Stimulated activated CD4-positive, alpha-beta T cell treated with anti-CD3 and anti-CD28 coated beads, Interleukin-4, amount 100 ng/mL, for 4 hours (primary cell): ENCODE data around the gene SIRT2.

Experiments used
- DNase-seq, 2 experiments: peaks; one replicate each; pipeline ENCODE4 v3.0.0-alpha.2; 2020

SIRT2 gene

DNA sequence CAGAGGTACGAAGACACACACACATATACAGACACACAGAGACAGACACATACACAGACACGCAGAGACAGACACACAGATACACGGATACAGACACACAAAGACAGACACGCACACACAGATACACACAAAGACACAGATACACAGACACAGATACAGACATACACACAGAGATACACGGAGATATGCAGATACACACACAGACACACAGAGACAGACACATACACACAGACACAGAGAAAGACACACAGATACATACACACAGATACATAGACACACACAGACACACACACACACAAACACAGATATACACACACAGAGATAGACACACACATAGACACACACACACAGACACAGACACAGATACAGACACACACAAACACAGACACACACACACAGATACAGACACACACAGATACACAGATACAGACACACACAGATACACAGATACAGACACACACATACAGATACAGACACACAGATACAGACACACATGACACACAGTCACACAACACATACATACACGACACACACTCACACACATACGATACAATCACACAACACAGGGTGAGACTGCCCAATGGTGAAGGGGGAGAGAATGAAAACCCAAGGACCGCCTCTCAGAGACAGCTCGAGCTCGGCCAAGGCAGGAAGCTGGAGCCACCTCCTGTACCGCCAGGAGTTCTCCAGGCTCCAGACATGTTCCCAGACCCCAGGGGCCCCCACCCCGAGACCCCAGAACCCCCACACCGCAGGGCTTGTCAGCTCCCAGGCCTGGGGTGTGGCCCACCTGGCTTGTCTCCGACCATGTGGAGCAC, 21.4 kb upstream of the SIRT2 start:
- no peak for DNase-seq

DNA sequence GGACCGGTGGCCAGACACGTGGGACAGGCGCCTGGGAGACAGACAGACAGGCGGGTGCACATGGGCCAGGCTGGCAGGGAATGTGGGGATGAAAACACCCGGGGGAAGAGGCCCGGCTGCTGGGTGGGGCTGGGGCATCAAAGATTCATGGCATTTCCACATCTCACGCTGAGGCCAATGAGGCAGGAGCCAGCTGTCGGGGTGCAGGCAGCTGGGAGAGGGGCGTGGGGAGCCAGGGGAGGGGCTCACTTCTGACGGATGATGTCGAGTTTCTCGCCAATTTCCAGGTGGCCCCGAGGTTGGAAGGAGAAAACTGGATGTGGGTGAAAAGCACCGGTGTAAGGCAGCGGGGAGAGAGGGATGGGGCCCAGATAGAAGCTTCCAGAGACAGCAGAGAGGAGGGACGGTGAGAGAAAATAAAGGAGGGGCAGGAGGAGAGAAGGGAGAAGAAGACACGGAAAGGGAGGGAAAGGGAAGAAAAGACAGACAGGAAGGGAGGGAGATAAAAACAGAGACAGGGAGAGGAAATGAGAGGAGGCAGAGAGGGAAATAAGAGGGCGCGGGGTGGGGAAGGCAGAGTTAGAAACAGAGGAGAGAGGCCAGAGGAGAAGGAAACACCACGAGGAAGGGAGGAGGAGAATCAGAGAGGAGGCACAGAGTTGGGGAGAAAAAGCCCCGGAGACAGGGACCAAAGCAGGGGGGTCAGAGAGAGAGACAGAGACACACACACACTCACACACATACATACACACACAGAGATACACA, 20.6 kb upstream of the SIRT2 start:
- DNase-seq = no peak

DNA sequence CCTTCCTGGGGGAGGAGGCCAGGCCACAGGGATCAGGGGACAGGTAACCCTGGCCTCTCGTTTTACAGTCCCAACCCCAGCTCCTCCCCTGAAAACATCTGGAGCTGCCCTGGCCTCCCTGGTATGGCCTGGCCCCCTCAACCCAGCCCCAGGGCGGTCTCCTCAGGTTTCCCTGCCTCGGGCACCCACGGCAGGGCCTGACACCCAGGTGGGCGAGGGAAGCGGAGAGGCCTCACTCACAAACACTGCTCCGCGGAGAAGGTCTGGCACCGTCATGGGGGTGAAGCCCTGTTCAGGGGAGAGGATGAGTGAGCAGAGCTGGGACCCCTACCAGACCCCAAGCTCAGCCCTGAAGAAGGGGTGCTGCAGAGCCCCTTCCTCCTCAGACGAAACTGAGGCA, 19.1 kb upstream of the SIRT2 start:
- DNase-seq = no peak

- DNase-seq = no peak
These were observed 18.6 kb upstream of the SIRT2 start for GRCh38 chr19:38917921-38918491.

GRCh38 chr19:38917516-38917915, 18.1 kb upstream of the SIRT2 start:
- no peak for DNase-seq

DNA sequence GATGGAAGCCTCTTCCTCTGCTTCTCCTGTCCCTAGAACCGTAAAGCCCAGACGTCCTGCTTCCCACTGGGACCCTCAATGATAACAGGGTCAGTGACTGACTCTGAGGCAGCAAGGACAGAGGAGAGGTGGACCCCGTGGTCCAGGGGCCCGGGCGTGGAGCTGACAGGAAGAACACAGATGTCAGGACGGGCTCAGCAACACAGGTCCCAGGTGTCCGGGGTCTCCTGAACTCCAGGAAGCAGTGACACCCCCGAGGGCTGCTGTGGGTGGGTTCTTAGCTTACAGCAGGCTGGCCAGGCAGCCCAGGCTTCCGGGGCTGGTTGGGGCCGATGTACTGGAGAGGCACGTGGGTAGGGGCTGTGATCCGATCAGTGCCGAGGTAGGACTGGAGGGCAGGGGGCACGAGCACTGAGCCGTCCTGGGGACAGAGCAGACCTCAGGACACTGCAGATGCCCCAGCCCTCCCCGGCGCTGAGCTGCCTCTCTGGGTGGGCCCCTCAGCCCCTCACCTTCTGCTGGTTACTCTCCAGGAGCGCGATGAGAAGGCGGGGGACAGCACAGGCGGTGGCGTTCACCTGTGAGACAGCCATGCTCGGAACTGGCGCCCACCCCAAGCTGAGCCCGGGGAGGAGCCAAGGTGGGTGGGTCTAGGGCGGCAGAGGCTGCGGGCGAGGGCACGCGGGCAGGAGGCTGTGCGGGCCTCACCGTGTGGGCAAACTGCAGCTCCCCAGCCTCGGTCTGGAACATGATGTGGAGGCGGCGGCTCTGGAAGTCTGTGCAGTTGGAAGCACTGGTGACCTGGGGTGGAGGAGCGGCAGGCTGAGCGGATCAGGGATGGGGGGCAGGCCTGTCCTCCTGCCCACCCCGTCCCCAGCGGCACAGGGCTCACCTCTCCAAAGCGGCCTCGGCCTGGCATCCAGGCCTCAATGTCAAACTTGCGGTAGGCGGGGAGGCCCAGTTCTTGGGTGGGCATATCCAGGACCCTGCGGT, 16.2 kb upstream of the SIRT2 start:
- no peak for DNase-seq

- DNase-seq = no peak
These were observed 14.5 kb upstream of the SIRT2 start for GRCh38 chr19:38913958-38914357.

GRCh38 chr19:38912600-38913514, 13.4 kb upstream of the SIRT2 start:
- DNase-seq = no peak

GRCh38 chr19:38911388-38912001, 12.1 kb upstream of the SIRT2 start:
- DNase-seq = no peak

DNA sequence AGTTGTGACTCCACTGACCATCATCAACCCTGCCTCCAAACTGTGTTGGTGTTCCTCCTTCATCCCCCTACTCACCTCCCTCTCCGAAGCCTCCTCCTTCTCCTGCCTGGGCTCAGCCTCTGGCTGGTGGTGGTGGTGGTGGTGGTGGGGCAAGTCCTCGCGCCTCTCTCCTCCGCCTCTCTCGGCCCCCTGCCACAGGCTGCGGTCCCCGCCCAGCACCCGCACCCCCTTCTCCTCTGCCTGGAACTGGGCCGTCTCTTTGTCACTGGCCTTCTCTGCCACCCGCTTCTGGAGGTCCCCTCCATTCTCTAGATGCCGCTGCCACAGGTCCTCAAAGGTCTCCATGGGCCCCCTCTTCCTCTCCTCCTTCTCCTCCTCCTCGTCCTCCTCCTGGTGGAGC, 11.1 kb upstream of the SIRT2 start:
- no peak for DNase-seq

- peak in 1 of 2 experiments; percentile 21 for DNase-seq
These were observed 9.5 kb upstream of the SIRT2 start for GRCh38 chr19:38908911-38909310.

GRCh38 chr19:38907670-38908069, 8.3 kb upstream of the SIRT2 start:
- no peak for DNase-seq

GRCh38 chr19:38907227-38907626, 7.8 kb upstream of the SIRT2 start:
- no peak for DNase-seq

DNA sequence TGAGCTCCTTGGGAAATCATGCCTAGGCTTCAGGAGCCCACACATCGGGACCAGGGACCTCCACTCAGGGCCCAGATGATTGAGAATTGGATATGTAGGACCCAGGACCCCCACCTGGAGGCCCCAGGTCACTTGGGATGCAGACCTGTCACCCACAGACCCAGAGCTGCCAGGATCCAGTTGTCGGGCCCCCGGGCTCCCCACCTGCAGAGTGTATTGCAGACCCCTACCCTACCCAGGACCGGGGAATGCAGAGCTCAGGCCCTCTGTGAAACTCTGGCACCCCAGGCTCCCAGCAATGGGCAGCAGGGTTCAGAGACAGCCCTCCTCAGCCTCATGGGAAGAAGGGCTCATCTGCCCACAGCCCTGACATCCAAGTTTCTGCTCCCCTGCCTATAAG, 6.2 kb upstream of the SIRT2 start:
- no peak for DNase-seq

DNA sequence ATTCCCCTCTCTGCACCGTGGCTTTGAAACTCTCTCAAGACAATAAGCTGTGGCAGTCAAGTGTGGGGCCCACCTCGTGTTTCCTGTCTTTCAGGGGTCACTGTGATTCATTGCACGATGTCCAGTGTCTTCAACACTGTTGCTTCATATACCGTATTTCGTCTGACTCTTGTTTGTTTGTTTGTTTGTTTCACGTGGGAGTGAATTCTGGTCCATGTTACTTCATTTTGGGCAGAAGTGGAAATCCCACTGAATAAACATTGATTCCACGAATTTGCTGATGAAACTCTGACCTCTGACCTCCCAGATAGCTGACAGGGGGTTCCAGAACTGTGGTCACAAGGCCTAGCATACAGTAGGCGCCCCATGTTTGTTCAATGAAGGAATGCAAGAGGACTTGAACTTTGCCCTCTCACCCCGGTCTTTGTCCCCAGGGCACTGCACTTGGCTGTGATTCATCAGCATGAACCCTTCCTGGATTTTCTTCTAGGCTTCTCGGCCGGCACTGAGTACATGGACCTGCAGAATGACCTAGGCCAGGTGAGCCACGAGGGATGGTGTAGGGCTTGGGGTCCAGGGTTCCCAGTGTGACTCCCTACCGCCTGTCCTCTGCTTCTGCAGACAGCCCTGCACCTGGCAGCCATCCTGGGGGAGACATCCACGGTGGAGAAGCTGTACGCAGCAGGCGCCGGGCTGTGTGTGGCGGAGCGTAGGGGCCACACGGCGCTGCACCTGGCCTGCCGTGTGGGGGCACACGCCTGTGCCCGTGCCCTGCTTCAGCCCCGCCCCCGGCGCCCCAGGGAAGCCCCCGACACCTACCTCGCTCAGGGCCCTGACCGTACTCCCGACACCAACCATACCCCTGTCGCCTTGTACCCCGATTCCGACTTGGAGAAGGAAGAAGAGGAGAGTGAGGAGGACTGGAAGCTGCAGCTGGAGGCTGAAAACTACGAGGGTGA, 5.4 kb upstream of the SIRT2 start:
- no peak for DNase-seq

DNA sequence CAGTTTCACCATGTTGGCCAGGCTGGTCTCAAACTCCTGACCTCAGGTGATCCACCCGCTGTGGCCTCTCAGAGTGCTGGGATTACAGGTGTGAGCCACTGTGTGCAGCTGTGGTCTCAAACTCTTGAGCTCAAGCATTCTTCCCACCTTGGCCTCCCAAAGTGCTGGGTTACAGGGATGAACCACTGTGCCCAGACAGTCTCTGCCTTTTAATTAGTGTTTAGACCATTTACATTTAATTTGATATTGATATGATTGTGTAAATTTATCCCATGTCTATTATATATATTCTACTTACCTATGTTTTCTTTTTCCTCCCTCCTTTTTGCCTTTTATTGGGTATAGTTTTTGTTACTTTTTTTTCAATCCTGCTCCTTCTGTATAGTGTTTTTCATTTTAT, 2.3 kb upstream of the SIRT2 start:
- DNase-seq = no peak

DNA sequence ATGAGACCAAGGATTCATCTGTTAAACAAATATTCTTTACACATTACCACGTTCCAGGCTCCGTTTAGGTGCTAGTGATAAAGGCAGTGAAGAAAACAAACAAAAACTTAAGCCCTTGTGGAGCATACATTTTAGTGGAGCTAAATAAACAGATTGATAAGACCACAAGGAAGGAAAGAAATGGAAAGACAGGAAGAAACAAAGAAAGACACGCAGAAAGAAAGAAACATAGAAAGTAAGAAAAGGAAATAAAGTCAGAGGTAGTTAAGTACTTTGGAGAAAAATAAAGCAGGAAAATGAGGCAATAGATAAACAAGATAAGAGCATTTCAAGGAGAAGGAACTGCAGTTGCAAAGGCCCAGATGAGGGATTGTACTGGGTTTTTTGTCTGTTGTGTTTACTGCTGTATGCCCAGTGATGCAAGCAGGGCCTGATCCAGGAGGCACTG, 1.3 kb upstream of the SIRT2 start:
- no peak for DNase-seq

- no peak for DNase-seq
These were observed 798 bp upstream of the SIRT2 start for GRCh38 chr19:38900202-38900629.

- no peak for DNase-seq
These were observed 501 bp downstream of the SIRT2 start for GRCh38 chr19:38898788-38899446.
